Naive thymus-derived CD4-positive, alpha-beta T cell (primary cell): Measurements from ENCODE around the gene IMPDH1. TPM values are rescaled to one million over a fixed set of nuclear protein-coding genes. Genes with fewer than 3 reads are reported as not detected.

ENCODE experiments used
- ATAC-seq: fragments of 150-1000 bp; cut with Tn5 transposase; 2 replicates; pipeline ENCODE4 v1.10.0; 2021; ENCODE audit warnings: mild to moderate bottlenecking, moderate library complexity
- CTCF ChIA-PET: fragments of 350-600 bp; sonication (Branson Sonifier 250); formaldehyde crosslinking; loops from one replicate; lab custom pipeline; 2021; ENCODE audit warnings: antibody characterized with exemption; lab: Charles Lee
- POLR2A ChIA-PET: fragments of 350-600 bp; sonication (Branson Sonifier 250); formaldehyde crosslinking; loops from one replicate; lab custom pipeline; 2021; ENCODE audit warnings: antibody characterized with exemption, inconsistent platforms; lab: Charles Lee
- DNase-seq, 9 donors: peaks; one replicate each; pipeline versions ENCODE4 v3.0.0 to v3.0.0-alpha.2; 2020 to 2022; ENCODE audit warnings: mixed read lengths in 1 of 9
- H3K27ac ChIP-seq: one replicate; pipeline ENCODE4 v1.7.0; 2013; ENCODE audit warnings: mild to moderate bottlenecking, low read depth, low read length, moderate library complexity
- H3K27me3 ChIP-seq, 2 donors: one replicate each; pipeline ENCODE4 v1.7.0; 2013; ENCODE audit warnings: low read length in 2 of 2, mild to moderate bottlenecking in 2 of 2, moderate library complexity in 2 of 2; ENCODE audit not compliant: control insufficient read depth in 2 of 2, insufficient read depth in 2 of 2
- H3K36me3 ChIP-seq, 3 experiments: 1 replicate in 2 of 3; 2 replicates in 1 of 3; pipeline ENCODE4 v1.7.0; 2013; ENCODE audit warnings: low read length in 3 of 3, mild to moderate bottlenecking in 3 of 3, moderate library complexity in 1 of 3; ENCODE audit not compliant: insufficient read depth in 3 of 3, control insufficient read depth in 2 of 3
- H3K4me1 ChIP-seq, 2 donors: one replicate each; pipeline ENCODE4 v1.7.0; 2013; ENCODE audit warnings: low read length in 2 of 2, mild to moderate bottlenecking in 2 of 2, moderate library complexity in 1 of 2; ENCODE audit not compliant: control insufficient read depth in 2 of 2, insufficient read depth in 2 of 2
- H3K4me3 ChIP-seq: 2 replicates; pipeline ENCODE4 v1.7.0; 2013; ENCODE audit warnings: mild to moderate bottlenecking, low read length
- H3K9me3 ChIP-seq, 3 experiments: 1 replicate in 2 of 3; 2 replicates in 1 of 3; pipeline ENCODE4 v1.7.0; 2013; ENCODE audit warnings: low read length in 3 of 3; ENCODE audit not compliant: control insufficient read depth in 2 of 3
- H3K27ac Mint-ChIP-seq, 9 donors: one replicate each; pipeline ENCODE4 v1.8.0; 2020 to 2022; ENCODE audit warnings: mixed read lengths in 9 of 9, mild to moderate bottlenecking in 8 of 9, moderate library complexity in 5 of 9, inconsistent platforms in 2 of 9
- H3K27me3 Mint-ChIP-seq, 5 donors: one replicate each; pipeline ENCODE4 v1.8.0; 2021 to 2022; ENCODE audit warnings: mixed read lengths in 5 of 5, mild to moderate bottlenecking in 1 of 5
- H3K36me3 Mint-ChIP-seq, 5 donors: one replicate each; pipeline ENCODE4 v1.8.0; 2020 to 2022; ENCODE audit warnings: mixed read lengths in 5 of 5, mild to moderate bottlenecking in 3 of 5, inconsistent platforms in 1 of 5
- H3K4me1 Mint-ChIP-seq, 7 donors: one replicate each; pipeline ENCODE4 v1.8.0; 2020 to 2022; ENCODE audit warnings: mixed read lengths in 7 of 7, mild to moderate bottlenecking in 3 of 7, inconsistent platforms in 1 of 7
- H3K4me3 Mint-ChIP-seq, 10 donors: one replicate each; pipeline ENCODE4 v1.8.0; 2020 to 2022; ENCODE audit warnings: mild to moderate bottlenecking in 10 of 10, mixed read lengths in 10 of 10, moderate library complexity in 6 of 10, inconsistent platforms in 2 of 10
- H3K9me3 Mint-ChIP-seq, 11 donors: one replicate each; pipeline ENCODE4 v1.8.0; 2020 to 2022; ENCODE audit warnings: mixed read lengths in 11 of 11, mild to moderate bottlenecking in 4 of 11, inconsistent platforms in 1 of 11, moderate library complexity in 1 of 11
- intact Hi-C, 2 donors: fragments of 100-400 bp; cut with micrococcal nuclease; formaldehyde crosslinking; loops; one replicate each; pipeline ENCODE4 v1.15.1; 2023
- polyA plus RNA-seq, 2 donors: library from polyadenylated mRNA; unstranded; fragments of 300-500 nt; fragmentation: Illumina TruSeq; gene quantifications; one replicate each; pipeline ENCODE4 v1.2.3, GENCODE V29; 2021
- total RNA-seq, 6 experiments: library from RNA in 5 of 6; stranded (reverse) in 5 of 6; gene quantifications; 1 replicate in 5 of 6; 2 replicates in 1 of 6; pipeline ENCODE4 v1.2.3 and lab custom pipeline; 2021 to 2026

Gene IMPDH1
- total and polyA plus RNA-seq, 7 experiments from 2014 or later = 33.7 to 92.0 (median 44.4) TPM

DNA sequence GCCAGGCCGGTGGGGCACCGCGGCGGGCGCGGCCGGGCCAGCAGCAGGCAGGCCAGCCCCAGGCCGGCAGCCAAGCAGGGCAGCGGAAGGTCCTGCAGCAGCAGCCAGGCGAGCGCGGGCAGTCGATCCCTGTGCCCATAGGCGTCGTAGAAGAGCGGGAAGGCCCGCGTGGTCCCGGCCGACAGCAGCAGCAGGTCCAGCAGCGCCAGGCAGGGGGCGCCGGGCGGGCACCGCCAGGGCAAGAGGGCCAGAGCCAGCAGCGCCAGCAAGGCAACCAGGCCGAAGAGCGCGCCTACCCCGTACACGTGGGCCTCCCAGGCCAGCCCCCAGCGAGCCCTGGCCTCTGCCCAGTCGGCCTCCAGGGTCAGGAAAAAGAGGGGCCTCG, 57.6 kb downstream of the IMPDH1 start:
- intact Hi-C loops = loop anchor here in 1 of 2 donors (1.0 kb wide), 1 partner anchor 9 kb away; the partner anchor contains the start of gene PRRT4
- ChIA-PET POLR2A (interaction anchor here (1.1 kb wide), 1 partner anchor 29 kb away, joined by 3 read pairs; no protein-coding TSS in a partner anchor), CTCF (no interaction called here)
- peaks cover 21 to 71% (median 26%) of the 10 kb centered on the region in 5 donors for H3K27me3 Mint-ChIP-seq
- H3K9me3 Mint-ChIP-seq = no peaks in the 10 kb centered on the region
- H3K36me3 Mint-ChIP-seq = no peaks in the 10 kb centered on the region
- no peak overlapping the region for H3K27ac Mint-ChIP-seq
- DNase-seq (peak in 3 of 9 donors; percentile 21 to 46 (median 23)), ATAC-seq (peak; percentile 72)
- no peaks in the 10 kb centered on the region for H3K9me3 ChIP-seq
- peak overlapping the region in 1 of 10 donors; percentile 79 for H3K4me3 Mint-ChIP-seq
- no peaks in the 10 kb centered on the region for H3K36me3 ChIP-seq
- peaks cover 0 to 9% (median 8%) of the 10 kb centered on the region in 7 donors for H3K4me1 Mint-ChIP-seq
- H3K27ac ChIP-seq = no peak overlapping the region
- no peaks in the 10 kb centered on the region for H3K4me1 ChIP-seq
- no peak overlapping the region for H3K4me3 ChIP-seq
- no peaks in the 10 kb centered on the region for H3K27me3 ChIP-seq

DNA sequence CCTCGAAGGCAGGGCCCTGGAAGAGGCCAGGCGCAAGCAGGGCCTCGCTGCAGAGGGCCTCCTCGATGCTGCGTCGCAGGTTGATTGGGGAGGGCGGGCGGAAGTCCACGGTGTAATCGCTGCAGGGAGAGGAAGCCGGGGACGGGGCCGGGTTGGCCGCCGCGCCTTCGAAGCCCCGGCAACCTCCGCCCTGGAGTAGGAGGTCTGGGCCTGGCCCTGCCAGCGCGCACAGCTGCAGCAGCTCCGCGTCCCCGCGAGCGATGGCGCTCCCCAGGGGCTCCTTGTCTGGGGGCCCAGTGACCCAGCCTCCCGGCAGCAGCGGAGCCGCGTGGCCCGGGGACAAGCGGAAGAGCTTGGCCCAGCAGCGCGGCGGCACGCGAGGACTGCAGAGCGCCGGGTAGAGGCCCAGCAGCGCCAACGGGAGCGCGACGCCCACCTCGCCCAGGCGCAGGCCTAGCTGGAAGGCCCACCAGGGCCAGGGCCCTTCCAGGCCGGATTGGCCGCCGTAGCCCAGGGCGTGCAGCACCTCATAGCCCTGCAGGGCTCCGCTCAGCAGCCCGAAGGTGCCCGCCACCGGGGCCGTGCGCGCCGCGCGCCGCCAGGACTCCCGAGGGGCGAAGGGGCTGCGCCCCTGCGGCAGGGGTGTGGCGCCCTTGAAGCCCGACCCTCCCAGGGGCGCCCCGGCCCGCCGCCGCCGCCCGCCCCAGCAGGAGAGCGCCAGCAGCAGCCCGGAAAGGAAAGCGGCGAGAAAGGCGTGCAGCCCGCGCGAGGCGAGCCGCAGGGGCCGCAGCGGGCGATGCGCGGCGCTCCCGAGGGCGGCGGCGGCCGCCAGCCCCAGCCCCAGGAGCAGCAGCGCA, 58.3 kb downstream of the IMPDH1 start:
- DNase-seq = peak in 5 of 9 donors; percentile 10 to 30 (median 23)
- H3K4me1 ChIP-seq = no peaks in the 10 kb centered on the region
- H3K9me3 Mint-ChIP-seq = no peaks in the 10 kb centered on the region
- CTCF ChIA-PET = interaction anchor here (1.1 to 1.3 kb wide), 3 partner anchors 11 to 75 kb away, joined by 3 to 4 read pairs (median 4); no protein-coding TSS in a partner anchor
- H3K4me3 ChIP-seq = no peak overlapping the region
- H3K36me3 ChIP-seq = no peaks in the 10 kb centered on the region
- peaks cover 21 to 71% (median 26%) of the 10 kb centered on the region in 5 donors for H3K27me3 Mint-ChIP-seq
- no peaks in the 10 kb centered on the region for H3K9me3 ChIP-seq
- no peak overlapping the region for H3K27ac ChIP-seq
- H3K36me3 Mint-ChIP-seq = no peaks in the 10 kb centered on the region
- no peak overlapping the region for H3K27ac Mint-ChIP-seq
- peak overlapping the region in 3 of 10 donors; percentile 47 to 67 (median 58) for H3K4me3 Mint-ChIP-seq
- POLR2A ChIA-PET = no interaction called here
- peaks cover 0 to 9% (median 8%) of the 10 kb centered on the region in 7 donors for H3K4me1 Mint-ChIP-seq
- intact Hi-C loops = loop anchor here in 1 of 2 donors (1.0 kb wide), 2 partner anchors 8 to 10 kb away; partner anchors contain the start of genes PRRT4 and RBM28
- H3K27me3 ChIP-seq = no peaks in the 10 kb centered on the region
- ATAC-seq = peak; percentile 50

DNA sequence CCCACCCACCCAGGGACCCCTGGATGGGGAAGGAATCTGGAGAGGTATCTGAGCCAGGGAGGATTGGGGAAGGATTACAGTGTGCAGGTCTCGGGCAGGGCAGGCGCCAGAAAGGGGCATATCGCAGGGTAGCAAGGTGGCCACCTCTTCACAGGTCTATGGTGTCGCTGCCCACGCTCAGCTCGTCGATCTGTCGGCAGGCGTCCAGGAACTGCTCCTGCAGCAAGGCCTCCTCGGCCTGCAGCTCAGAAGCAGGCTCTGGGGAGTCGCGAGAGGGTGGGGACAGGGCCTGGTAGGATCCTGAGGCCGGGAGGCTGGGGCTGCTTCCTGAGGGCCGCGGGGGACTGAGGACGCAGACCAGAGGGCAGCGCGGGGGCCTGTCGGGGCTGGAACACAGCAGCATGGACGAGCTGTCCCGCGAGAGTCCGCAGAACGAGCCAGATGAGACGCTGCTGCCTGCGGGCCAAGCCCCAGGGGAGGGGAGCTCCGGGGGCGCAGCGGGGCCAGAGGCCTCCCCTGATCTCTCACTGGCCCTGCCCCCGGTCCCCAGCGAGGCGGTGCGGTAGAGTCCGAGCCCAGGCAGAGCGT, 59.0 kb downstream of the IMPDH1 start:
- no peaks in the 10 kb centered on the region for H3K4me1 ChIP-seq
- Mint-ChIP-seq H3K4me1 (peaks cover 0 to 8% (median 8%) of the 10 kb centered on the region in 7 donors), H3K36me3 (no peaks in the 10 kb centered on the region), H3K9me3 (no peaks in the 10 kb centered on the region), H3K4me3 (peak overlapping the region in 4 of 10 donors; percentile 25 to 67 (median 47)), H3K27me3 (peaks cover 21 to 70% (median 26%) of the 10 kb centered on the region in 5 donors), H3K27ac (no peak overlapping the region)
- no peaks in the 10 kb centered on the region for H3K36me3 ChIP-seq
- H3K27me3 ChIP-seq = no peaks in the 10 kb centered on the region
- intact Hi-C loops = loop anchor here in 1 of 2 donors (1.0 kb wide), 1 partner anchor 8 kb away; the partner anchor contains the start of gene RBM28
- no peak overlapping the region for H3K27ac ChIP-seq
- ChIA-PET CTCF (interaction anchor here (1.1 to 4.6 kb wide), 4 partner anchors 11 to 76 kb away, joined by 3 to 60 read pairs (median 4); no protein-coding TSS in a partner anchor), POLR2A (no interaction called here)
- DNase-seq (no peak), ATAC-seq (no peak)
- no peaks in the 10 kb centered on the region for H3K9me3 ChIP-seq
- no peak overlapping the region for H3K4me3 ChIP-seq

- Histone ChIP-seq H3K36me3 (no peaks in the 10 kb centered on the region), H3K27ac (no peak overlapping the region), H3K27me3 (no peaks in the 10 kb centered on the region), H3K4me3 (no peak overlapping the region), H3K9me3 (no peaks in the 10 kb centered on the region), H3K4me1 (no peaks in the 10 kb centered on the region)
- ChIA-PET POLR2A (no interaction called here), CTCF (interaction anchor here (2.5 to 4.6 kb wide), 3 partner anchors 38 to 78 kb away, joined by 7 to 60 read pairs (median 15); no protein-coding TSS in a partner anchor)
- H3K4me3 Mint-ChIP-seq = peak overlapping the region in 2 of 10 donors; percentile 14 to 15
- peaks cover 20 to 57% (median 22%) of the 10 kb centered on the region in 5 donors for H3K27me3 Mint-ChIP-seq
- H3K4me1 Mint-ChIP-seq = peaks cover 0 to 8% (median 4%) of the 10 kb centered on the region in 7 donors
- no peaks in the 10 kb centered on the region for H3K36me3 Mint-ChIP-seq
- DNase-seq (no peak), ATAC-seq (no peak)
- no peak overlapping the region for H3K27ac Mint-ChIP-seq
- intact Hi-C loops = no loop called here
- H3K9me3 Mint-ChIP-seq = no peaks in the 10 kb centered on the region
These were observed 60.3 kb downstream of the IMPDH1 start for GRCh38 chr7:128349466-128349825.

- DNase-seq (peak in 6 of 9 donors; percentile 17 to 49 (median 28)), ATAC-seq (no peak)
- peaks cover 6 to 15% (median 9%) of the 10 kb centered on the region in 7 donors for H3K4me1 Mint-ChIP-seq
- peaks cover 2 to 39% (median 10%) of the 10 kb centered on the region in 5 donors for H3K27me3 Mint-ChIP-seq
- H3K4me3 Mint-ChIP-seq = no peak overlapping the region
- Histone ChIP-seq H3K27ac (no peak overlapping the region), H3K4me3 (no peak overlapping the region), H3K27me3 (no peaks in the 10 kb centered on the region), H3K4me1 (peaks cover 6% of the 10 kb centered on the region in 2 donors), H3K36me3 (no peaks in the 10 kb centered on the region), H3K9me3 (no peaks in the 10 kb centered on the region)
- intact Hi-C loops = loop anchor here (1.0 kb wide), 3 partner anchors 40 to 112 kb away; no protein-coding TSS in a partner anchor
- ChIA-PET POLR2A (interaction anchor here (1.6 to 1.8 kb wide), 2 partner anchors 39 to 41 kb away, joined by 3 to 4 read pairs; no protein-coding TSS in a partner anchor), CTCF (interaction anchor here (0.8 to 4.6 kb wide), 13 partner anchors 10 to 113 kb away, joined by 3 to 60 read pairs (median 7); no protein-coding TSS in a partner anchor)
- no peaks in the 10 kb centered on the region for H3K36me3 Mint-ChIP-seq
- H3K27ac Mint-ChIP-seq = peak overlapping the region in 2 of 9 donors; percentile 13 to 60
- H3K9me3 Mint-ChIP-seq = peaks cover 0 to 3% (median 0%) of the 10 kb centered on the region in 11 donors
These were observed 62.1 kb downstream of the IMPDH1 start for GRCh38 chr7:128347647-128348097.

GRCh38 chr7:128344431-128344774, 65.4 kb downstream of the IMPDH1 start:
- H3K4me3 ChIP-seq = no peak overlapping the region
- Mint-ChIP-seq H3K4me1 (peaks cover 19 to 44% (median 34%) of the 10 kb centered on the region in 7 donors), H3K27ac (peak overlapping the region in 5 of 9 donors; percentile 81 to 94 (median 89)), H3K36me3 (peaks cover 0 to 6% (median 3%) of the 10 kb centered on the region in 5 donors), H3K9me3 (peaks cover 0 to 4% (median 0%) of the 10 kb centered on the region in 11 donors), H3K4me3 (peak overlapping the region in 3 of 10 donors; percentile 96 to 97 (median 97)), H3K27me3 (peaks cover 0 to 21% (median 7%) of the 10 kb centered on the region in 5 donors)
- intact Hi-C loops = loop anchor here (1.0 to 5.0 kb wide), 7 partner anchors 16 to 1726 kb away; partner anchors contain the start of genes ZNF800 (in 2 of the 2), ARF5 (in 1 of the 2), GCC1 (in 1 of the 2) and KLHDC10 (in 1 of the 2)
- DNase-seq (no peak), ATAC-seq (no peak)
- CTCF ChIA-PET = interaction anchor here (0.6 to 3.3 kb wide), 7 partner anchors 10 to 185 kb away, joined by 3 to 27 read pairs (median 6); no protein-coding TSS in a partner anchor
- no peaks in the 10 kb centered on the region for H3K9me3 ChIP-seq
- H3K27me3 ChIP-seq = no peaks in the 10 kb centered on the region
- H3K27ac ChIP-seq = no peak overlapping the region
- peaks cover 16 to 20% of the 10 kb centered on the region in 2 donors for H3K4me1 ChIP-seq
- peaks cover 0 to 3% (median 1%) of the 10 kb centered on the region in 3 experiments for H3K36me3 ChIP-seq
- POLR2A ChIA-PET = interaction anchor here (0.6 to 1.5 kb wide), 5 partner anchors 10 to 710 kb away, joined by 3 to 8 read pairs (median 4); partner anchors contain the start of genes IMPDH1, PRRT4 and TNPO3
